Activated CD4-positive, alpha-beta T cell treated with anti-CD3 and anti-CD28 coated beads for 24 hours (primary cell): ENCODE data around the gene BRCA2.
"Not testable (repeated sequence)": the region's sequence is repeated elsewhere in the genome, so short reads cannot be mapped to it uniquely, and the experiment has no call there.

Source experiments
- DNase-seq, 2 donors: peaks; one replicate each; pipeline ENCODE4 v3.0.0-alpha.2; 2020; ENCODE audit warnings: low read depth in 2 of 2

The BRCA2 gene

DNA sequence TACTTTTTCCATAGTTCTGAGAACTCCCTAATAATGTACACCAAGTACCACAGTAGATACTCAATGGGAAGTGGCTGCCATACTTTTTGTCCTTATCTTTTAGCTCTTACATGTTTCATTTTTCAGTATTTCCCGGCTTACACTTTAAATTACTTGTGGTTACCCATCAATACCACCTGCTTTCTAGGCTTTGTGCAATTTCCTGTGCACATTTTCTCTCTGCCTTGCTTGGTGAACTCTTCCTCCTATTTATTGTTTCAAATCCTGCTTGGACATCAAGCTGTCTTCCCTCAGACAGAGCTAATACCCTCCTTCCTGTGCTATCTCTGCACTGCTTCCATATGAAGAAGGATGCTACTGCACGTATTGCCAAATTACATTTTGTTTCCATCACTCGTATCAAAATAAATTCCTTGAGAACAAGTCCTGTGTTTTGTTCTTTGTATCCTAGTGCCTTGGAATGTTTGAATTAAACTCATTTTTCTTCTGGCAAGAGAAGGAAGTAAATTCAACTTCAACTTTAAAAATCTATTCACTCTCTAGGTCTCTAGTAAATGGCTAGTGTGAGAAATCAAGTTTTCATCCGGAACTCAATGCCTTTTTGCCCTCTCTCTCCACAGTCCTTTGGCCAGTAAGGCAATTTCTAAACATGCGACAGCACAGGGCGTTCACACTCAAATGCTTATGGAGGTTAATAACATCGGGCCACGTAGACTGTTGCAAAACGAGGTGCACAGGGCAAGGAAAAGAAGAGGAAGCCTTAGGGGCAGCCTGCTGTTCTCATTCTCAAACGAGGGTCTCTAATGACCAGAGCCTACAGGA, 5.8 kb upstream of the BRCA2 start:
- DNase-seq, result no peak

DNA sequence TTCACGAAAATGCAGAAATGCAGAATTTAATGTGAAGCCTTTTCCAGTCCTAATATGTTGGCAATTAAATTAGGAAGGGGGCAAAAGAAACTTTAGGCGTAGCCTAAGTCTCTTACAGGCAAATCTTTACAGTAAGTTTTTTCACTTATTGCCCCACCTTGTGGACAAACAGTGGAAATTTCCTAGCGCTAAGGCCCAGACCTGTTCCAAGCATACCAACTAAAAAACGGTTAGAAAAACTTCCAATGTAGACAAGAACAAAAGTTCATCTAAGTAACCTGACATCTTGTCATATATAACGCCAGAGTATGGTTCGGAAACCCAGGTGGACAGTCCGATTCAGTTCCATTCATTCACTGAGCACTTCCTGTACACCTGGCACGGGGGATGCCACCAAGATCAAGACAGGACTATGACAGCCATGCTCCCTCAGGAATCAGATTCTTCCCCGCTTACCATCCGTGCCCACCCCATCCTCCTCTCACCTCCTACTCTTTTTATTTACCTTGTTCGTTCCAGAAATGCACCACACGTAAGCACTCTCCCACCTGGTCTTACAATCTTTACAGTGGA, 5.1 kb upstream of the BRCA2 start:
- no peak for DNase-seq

DNA sequence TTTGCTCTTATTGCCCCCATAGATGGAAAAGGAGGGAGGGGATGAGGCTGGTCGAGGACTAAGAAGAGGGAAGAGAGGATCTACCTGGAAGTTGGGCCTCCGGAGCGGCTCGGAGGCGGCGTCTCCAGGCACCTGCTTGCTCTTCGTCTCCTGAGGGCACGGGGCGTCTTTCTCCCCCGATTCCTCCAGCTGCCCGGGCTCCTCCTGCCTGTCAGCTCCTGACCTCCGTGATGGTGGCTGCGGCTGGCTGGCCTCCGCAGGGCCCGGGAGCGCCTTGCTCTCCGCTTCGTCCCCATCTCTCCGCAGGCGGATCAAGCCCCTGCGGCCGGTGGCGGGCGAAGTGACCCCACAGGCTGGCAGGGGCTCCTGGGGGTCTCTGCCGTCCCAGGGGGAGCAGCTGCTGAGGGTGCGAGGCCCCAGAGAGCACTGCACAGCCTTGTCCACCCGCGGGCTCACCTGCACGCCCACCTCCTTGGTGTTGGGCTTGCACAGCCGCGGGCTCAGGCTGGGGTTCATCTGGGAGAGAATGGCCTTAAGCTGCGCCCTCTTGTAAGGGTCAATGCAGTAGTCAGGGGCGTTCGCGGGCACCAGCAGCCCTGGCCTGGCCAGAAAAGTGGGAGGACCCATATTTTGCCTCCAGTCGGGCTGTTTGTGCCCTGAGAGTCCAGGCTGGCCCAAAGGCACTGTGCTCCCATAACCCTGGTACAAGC, 4.0 kb upstream of the BRCA2 start:
- DNase-seq, result no peak

DNA sequence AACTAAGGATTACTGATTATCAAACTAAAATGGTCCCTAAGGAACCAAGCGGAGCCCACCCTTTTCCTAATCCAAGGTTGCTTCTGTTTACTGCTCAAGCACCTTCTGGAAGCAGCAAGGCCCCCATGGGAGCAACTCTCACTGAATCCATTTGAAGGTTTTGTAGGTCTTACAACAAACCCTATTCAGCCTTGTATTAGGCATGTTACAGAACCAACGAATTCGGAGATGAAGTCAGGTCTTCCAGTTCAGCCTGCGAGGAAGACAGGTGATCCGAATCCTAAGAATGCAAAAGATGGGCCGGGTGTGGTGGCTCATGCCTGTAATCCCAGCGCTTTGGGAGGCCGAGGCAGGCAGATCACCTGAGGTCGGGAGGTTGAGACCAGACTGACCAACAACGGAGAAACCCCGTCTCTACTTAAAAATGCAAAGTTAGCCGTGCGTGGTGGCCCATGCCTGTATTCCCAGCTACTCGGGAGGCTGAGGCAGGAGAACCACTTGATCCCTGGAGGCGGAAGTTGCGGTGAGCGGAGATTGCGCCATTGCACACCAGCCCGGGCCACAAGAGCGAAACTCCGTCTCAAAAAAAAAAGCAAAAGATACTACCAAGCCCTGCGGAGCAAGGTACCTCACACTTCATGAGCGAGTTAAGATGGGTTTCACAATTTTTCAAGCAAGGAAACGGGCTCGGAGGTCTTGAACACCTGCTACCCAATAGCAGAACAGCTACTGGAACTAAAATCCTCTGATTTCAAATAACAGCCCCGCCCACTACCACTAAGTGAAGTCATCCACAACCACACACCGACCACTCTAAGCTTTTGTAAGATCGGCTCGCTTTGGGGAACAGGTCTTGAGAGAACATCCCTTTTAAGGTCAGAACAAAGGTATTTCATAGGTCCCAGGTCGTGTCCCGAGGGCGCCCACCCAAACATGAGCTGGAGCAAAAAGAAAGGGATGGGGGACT, 754 bp upstream of the BRCA2 start:
- peak; percentile 13 to 43 for DNase-seq

DNA sequence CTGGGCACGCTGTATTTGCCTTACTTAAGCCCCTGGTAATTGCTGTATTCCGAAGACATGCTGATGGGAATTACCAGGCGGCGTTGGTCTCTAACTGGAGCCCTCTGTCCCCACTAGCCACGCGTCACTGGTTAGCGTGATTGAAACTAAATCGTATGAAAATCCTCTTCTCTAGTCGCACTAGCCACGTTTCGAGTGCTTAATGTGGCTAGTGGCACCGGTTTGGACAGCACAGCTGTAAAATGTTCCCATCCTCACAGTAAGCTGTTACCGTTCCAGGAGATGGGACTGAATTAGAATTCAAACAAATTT, 676 bp downstream of the BRCA2 start:
- DNase-seq, result no peak

DNA sequence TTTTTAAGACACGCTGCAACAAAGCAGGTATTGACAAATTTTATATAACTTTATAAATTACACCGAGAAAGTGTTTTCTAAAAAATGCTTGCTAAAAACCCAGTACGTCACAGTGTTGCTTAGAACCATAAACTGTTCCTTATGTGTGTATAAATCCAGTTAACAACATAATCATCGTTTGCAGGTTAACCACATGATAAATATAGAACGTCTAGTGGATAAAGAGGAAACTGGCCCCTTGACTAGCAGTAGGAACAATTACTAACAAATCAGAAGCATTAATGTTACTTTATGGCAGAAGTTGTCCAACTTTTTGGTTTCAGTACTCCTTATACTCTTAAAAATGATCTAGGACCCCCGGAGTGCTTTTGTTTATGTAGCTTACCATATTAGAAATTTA, 1.2 kb downstream of the BRCA2 start:
- DNase-seq, result no peak

DNA sequence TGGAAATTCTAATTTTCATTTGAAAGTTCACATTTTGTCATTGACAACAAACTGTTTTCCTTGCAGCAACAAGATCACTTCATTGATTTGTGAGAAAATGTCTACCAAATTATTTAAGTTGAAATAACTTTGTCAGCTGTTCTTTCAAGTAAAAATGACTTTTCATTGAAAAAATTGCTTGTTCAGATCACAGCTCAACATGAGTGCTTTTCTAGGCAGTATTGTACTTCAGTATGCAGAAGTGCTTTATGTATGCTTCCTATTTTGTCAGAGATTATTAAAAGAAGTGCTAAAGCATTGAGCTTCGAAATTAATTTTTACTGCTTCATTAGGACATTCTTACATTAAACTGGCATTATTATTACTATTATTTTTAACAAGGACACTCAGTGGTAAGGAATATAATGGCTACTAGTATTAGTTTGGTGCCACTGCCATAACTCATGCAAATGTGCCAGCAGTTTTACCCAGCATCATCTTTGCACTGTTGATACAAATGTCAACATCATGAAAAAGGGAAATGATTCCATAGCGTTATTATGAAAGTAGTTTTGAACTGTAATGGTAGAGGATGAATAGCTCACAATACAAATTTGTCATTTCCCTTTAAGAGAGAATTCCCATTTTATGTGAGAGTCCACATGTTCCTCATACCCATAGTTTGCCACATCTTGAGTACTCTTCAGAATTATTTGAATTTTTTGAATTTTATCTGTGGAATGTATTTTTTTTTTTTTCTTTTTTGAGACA, 2.6 kb downstream of the BRCA2 start:
- no peak for DNase-seq

DNA sequence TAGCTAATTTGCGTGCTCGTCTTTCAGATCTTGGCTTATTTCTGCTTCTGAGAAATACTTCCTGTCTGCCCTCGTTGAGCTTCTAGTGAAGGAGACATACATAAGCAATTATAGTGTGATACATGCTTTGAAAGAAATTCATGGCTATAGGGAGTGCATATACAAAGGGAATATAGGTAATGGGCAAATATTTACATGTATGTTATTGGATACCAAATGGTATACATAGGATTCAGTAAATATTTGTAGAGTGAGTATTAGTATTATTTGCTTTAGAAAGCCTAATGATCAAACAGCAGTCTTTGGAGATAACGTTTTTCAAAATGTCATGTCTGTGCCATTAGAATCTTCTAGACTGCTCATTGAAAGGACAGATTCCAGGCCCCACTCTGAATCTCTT, 5.2 kb downstream of the BRCA2 start:
- no peak for DNase-seq

DNA sequence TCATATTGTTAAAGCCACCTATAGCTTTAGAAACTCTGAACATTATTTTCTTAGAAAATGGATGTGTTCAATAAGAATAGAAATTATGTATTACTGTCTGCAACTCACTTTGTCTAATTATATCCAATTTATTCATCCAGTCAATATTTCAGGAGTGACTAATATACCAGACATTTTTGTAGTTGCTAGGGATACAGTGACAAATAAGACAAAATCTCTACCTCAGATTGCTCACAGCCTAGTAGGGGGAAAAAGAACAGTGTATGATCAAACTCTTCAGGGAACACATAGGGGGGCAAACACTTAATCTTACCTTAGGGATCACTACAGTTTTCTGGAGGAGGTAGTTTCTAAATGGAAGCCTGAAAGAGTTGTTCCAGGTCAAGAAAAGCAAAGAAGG, 8.6 kb downstream of the BRCA2 start:
- DNase-seq, result no peak

DNA sequence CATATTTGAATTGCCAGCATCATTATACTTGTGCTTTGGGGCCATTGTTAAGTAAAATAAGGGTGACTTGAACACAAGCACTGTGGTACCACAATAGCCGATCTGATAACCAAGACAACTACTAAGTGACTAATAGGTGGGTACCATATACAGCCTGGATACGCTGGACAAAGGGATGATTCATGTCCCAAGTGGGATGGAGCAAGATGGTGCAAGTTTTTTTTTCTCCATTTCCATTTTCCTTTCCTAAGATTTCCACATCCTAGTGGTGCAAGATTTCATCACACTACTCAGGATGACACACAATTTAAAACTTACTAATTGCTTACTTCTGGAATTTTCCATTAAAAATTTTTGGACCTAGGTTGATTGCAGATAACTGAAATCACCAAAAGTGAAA, 15.1 kb downstream of the BRCA2 start:
- no peak for DNase-seq

DNA sequence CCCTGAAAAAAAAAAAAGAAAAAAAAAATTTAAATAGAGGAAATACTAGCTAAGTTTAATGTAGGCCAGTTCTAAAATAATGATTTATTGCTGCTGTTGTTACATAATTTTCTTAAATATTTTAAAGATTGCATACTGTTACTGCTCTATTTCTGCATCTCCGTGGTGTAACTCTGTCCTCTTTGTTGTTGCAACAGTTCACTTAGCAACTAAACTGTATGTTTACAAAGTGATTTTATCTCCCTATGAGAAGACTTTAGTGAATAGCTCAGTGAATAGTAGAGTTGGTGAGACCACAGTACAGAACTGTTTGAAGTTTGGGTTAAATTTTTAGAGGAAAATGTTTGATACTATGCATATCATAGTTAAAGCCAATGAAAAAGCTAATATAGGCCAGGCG, 19.4 kb downstream of the BRCA2 start:
- no peak for DNase-seq

DNA sequence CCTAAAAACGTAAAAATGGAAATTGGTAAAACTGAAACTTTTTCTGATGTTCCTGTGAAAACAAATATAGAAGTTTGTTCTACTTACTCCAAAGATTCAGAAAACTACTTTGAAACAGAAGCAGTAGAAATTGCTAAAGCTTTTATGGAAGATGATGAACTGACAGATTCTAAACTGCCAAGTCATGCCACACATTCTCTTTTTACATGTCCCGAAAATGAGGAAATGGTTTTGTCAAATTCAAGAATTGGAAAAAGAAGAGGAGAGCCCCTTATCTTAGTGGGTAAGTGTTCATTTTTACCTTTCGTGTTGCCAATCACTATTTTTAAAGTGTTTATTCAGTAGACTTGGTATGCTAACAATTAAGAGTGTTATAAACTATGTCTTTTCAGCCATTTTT, 25.6 kb downstream of the BRCA2 start:
- no peak for DNase-seq

DNA sequence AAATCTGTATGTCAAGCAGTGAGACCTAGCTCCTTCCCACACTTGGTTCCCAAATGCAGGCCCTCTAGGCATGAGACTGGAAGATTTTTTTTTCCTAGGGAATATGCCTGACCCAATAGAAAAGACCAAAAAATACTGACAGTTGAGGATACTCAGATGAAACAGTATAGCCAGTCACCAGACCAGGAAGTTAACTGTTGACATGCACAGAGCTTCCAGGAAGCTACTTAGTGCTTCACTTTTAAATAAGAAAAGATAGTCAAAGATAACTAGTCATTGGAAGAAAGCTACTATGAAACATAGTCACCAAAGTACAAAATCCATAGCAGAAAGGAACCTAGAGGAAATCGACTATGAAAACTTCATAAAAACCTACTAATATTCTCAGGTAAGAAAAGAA, 32.3 kb downstream of the BRCA2 start:
- DNase-seq, result no peak

DNA sequence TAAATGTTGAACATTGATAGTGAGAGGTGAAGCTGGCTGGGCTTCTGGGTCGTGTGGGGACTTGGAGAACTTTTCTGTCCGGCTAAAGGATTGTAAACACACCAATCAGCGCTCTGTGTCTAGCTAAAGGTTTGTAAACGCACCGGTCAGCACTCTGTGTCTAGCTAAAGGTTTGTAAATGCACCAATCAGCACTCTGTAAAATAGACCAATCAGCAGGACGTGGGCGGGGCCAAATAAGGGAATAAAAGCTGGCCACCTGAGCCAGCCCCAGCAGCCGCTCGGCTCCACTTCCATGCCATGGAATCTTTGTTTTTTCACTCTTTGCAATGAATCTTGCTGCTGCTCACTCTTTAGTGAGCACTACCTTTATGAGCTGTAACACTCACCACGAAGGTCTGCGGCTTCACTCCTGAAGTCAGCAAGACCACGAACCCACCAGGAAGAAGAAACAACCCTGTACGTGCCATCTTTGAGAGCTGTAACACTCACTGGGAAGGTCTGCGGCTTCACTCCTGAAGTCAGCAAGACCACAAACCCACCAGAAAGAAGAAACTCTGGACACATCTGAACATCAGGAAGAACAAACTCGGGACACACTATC, 35.6 kb downstream of the BRCA2 start:
- not testable (repeated sequence) for DNase-seq

DNA sequence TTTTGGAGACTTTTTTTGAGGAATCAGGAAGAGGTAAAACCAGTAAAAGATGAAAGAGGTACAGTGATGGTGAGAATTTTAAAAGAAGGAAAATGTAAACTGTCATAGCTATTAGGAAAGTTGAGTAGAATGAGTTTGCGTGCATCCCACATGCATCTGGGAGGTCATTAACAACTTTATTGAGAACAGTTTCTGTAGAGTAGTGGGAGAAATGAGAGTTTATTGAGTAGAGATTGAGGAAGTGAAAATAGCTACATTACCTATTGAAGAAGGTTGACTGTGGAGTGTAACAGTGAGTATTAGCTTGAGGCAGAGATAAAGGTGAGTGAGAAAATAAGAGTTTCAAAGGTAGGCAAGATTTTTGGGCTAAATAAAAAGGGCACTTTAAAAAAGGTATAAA, 38.7 kb downstream of the BRCA2 start:
- DNase-seq, result no peak

DNA sequence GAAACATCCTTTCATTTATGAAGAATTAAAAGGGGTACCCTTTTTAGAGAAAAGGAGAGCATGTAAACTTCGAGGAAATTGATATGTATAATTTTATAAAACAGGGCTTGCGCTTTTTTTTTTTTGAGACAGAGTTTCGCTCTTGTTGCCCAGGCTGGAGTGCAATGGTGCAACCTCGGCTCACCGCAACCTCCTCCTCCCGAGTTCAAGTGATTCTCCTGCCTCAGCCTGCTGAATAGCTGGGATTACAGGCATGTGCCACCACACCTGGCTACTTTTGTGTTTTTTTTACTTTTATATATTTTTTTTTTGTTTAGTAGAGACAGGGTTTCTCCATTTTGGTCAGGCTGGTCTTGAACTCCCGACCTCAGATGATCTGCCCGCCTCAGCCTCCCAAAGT, 40.6 kb downstream of the BRCA2 start:
- not testable (repeated sequence) for DNase-seq

DNA sequence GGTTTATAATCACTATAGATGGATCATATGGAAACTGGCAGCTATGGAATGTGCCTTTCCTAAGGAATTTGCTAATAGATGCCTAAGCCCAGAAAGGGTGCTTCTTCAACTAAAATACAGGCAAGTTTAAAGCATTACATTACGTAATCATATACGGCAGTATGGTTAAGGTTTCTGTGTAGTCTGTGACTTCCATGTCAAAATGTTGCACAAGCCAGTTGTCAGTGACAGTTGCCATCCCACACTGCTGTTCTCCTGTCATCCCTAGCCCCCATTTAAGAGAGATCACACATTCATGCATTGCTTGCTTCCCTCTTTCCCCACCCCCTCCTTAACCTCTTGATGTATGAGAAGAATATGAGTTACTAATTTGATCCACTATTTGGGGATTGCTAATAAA, 47.3 kb downstream of the BRCA2 start:
- no peak for DNase-seq

DNA sequence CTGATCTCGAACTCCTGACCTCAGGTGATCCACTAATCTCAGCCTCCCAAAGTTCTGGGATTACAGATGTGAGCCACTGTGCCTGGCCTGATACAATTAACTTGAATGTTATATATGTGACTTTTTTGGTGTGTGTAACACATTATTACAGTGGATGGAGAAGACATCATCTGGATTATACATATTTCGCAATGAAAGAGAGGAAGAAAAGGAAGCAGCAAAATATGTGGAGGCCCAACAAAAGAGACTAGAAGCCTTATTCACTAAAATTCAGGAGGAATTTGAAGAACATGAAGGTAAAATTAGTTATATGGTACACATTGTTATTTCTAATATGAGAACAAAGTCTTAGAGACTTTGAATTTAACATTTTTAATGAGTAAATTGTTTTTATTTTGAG, 55.5 kb downstream of the BRCA2 start:
- no peak for DNase-seq

DNA sequence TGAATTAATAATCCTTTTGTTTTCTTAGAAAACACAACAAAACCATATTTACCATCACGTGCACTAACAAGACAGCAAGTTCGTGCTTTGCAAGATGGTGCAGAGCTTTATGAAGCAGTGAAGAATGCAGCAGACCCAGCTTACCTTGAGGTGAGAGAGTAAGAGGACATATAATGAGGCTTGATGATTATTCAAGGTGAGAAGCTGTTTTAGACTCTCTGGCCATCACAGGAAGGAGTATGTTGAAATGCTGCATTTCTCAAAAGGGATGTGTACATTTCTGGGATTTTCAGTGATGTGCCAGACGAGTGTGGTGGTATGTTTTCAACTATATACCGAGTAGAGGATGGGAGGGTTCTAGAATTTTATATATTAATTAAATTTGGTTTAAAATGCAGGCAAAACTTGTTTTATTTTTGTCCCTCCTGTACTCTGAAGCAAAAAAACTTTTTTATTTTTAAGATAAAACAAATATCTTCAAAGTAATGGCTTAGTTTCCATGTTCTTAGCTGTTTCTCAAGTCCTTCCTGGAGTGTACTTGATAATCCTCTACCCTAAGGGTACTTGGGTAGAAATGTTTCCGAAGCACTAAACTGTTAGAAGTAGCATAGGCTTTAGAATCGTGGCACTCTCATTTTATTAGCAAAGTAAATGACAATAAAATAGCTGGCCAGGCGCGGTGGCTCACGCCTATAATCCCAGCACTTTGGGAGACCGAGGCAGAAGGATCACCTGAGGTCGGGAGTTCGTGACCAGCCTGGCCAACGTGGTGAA, 61.5 kb downstream of the BRCA2 start:
- no peak for DNase-seq

DNA sequence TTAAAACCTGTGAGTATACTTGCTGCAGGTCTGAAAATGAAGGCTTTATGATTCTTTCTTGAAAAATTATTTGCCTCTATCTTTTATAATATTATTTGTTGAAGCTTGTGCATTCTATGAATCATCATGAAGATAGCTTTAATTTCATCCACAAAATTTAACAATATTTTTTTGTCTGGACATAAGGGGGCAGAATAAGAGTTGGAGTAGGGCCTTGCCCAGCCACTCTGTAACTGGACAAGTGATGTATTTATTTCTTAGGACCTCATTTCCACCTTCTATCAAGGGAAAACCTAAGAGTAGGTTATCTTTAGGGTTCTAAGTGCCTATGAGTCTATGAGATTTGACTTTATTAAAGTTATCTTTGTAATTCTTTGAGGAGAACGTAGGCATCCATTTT, 62.7 kb downstream of the BRCA2 start:
- DNase-seq, result no peak
